Dendritic cell treated with granulocyte-macrophage colony-stimulating factor and Interleukin-4, amounts not matched to agents 40 ng/mL and 50 ng/mL, for 4 days (primary cell): ENCODE measurements around the gene MSANTD2.

Experiments
- H3K27ac Mint-ChIP-seq: one replicate; pipeline ENCODE4 v1.8.0; 2022; ENCODE audit warnings: mild to moderate bottlenecking, mixed read lengths
- H3K27me3 Mint-ChIP-seq: one replicate; pipeline ENCODE4 v1.8.0; 2022; ENCODE audit warnings: mild to moderate bottlenecking, mixed read lengths
- H3K36me3 Mint-ChIP-seq: one replicate; pipeline ENCODE4 v1.8.0; 2022; ENCODE audit warnings: low read depth, mixed read lengths
- H3K4me1 Mint-ChIP-seq: one replicate; pipeline ENCODE4 v1.8.0; 2022; ENCODE audit warnings: low read depth, mixed read lengths
- H3K4me3 Mint-ChIP-seq: one replicate; pipeline ENCODE4 v1.8.0; 2022; ENCODE audit warnings: mild to moderate bottlenecking, moderate library complexity, mixed read lengths
- H3K9me3 Mint-ChIP-seq: one replicate; pipeline ENCODE4 v1.8.0; 2022; ENCODE audit warnings: mixed read lengths
- intact Hi-C: fragments of 100-400 bp; cut with micrococcal nuclease; formaldehyde crosslinking; loops from one replicate; pipeline ENCODE4 v1.15.0; 2022

MSANTD2 gene

DNA sequence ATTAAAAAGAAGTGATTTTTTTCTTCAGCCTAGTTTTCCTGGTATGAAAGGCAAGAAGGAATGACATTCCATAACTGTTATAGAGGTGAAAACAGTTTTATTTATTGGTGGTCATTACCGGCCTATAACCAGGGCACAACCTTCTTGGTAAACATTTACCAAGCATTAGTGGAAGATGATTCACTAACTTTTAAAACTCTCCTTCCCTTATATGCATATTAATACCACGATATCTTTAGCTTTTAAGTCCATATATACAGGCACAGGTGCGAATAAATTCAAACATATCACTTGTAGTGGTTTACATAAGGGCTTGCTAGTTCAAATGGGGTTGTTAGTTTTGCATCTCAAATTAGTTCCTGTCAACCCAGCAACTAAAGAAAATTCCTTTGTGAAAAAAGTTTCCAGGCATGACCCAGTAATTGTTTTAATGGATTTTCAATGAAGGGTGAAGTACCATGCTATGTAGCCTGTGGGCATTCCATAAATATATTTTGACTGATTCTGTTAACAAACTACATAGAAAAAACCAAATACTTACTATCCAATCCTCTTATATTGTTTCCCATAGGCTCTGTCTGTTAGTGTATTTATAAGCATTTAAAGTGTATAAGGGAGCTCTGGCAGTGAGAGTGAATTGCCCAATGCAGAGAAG, 34.4 kb upstream of the MSANTD2 start:
- Mint-ChIP-seq H3K27ac (no peak overlapping the region), H3K36me3 (no peaks in the 10 kb centered on the region), H3K4me1 (peaks cover 5% of the 10 kb centered on the region), H3K27me3 (peaks cover 57% of the 10 kb centered on the region), H3K4me3 (no peak overlapping the region), H3K9me3 (no peaks in the 10 kb centered on the region)
- intact Hi-C loops: loop anchor here (5.0 kb wide), 2 partner anchors 417 to 432 kb away; no protein-coding TSS in a partner anchor

DNA sequence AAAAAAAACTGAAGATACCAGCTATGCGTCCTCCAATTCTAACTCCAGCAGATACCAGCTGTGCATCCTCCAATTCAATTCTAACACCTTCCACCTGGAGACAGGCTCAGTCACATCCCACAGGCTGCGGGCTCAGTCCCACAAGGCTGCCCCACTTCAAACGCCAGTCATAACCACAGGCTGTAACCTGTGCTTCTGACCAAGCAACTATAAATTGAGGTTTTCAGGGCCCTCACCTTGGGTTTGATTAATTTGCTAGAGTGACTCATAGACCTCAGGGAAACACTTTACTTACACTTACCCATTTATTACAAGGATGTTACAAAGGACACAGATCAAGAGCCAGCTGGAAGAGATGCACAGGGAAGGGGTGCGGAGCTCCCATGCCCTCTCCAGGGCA, 32.4 kb upstream of the MSANTD2 start:
- Mint-ChIP-seq H3K9me3 (no peaks in the 10 kb centered on the region), H3K27ac (no peak overlapping the region), H3K4me3 (no peak overlapping the region), H3K4me1 (peaks cover 5% of the 10 kb centered on the region), H3K27me3 (peaks cover 39% of the 10 kb centered on the region), H3K36me3 (no peaks in the 10 kb centered on the region)
- intact Hi-C loops: no loop called here

DNA sequence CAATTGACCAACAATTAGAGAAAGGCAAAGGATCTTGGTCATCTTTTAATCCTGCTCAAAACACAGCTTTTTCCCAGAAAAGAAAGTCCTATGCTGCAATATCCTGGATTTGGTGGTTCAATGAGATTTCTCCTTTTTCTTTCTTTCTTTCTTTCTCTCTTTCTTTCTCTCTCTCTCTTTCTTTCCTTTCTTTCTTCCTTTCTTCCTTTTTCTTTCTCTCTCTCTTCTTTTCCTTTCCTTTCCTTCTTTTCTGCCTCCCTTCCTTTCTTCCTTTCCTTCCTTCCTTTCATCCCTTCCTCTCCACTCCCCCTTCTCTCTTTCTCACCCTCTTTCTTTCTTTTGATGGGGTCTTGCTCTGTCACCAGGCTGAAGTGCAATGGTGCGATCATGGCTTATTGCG, 31.7 kb upstream of the MSANTD2 start:
- Mint-ChIP-seq H3K4me1 (peaks cover 5% of the 10 kb centered on the region), H3K27me3 (peaks cover 37% of the 10 kb centered on the region), H3K27ac (no peak overlapping the region), H3K4me3 (no peak overlapping the region), H3K36me3 (no peaks in the 10 kb centered on the region), H3K9me3 (no peaks in the 10 kb centered on the region)
- intact Hi-C loops: no loop called here

DNA sequence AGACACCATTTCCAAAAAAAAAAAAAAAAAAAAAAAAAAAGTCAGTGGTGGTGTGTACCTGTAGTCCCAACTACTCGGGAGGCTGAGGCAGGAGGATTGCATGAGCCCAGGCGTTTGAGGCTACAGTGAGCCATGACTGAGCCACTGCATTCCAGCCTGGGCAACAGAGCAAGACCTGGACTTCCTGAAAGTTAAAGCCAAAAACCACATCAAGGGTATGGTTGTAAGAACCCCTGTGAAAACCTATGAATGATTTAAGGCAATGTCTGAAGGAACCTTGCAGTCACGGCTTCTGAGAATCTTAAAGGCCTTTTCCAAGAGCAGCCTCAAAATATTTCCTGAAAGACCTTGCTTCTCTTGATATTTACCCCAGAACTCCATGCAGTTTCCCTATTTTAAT, 30.5 kb upstream of the MSANTD2 start:
- H3K27me3 Mint-ChIP-seq: peaks cover 27% of the 10 kb centered on the region
- H3K36me3 Mint-ChIP-seq: no peaks in the 10 kb centered on the region
- no peak overlapping the region for H3K27ac Mint-ChIP-seq
- no peaks in the 10 kb centered on the region for H3K4me1 Mint-ChIP-seq
- H3K9me3 Mint-ChIP-seq: no peaks in the 10 kb centered on the region
- intact Hi-C loops: no loop called here
- no peak overlapping the region for H3K4me3 Mint-ChIP-seq

DNA sequence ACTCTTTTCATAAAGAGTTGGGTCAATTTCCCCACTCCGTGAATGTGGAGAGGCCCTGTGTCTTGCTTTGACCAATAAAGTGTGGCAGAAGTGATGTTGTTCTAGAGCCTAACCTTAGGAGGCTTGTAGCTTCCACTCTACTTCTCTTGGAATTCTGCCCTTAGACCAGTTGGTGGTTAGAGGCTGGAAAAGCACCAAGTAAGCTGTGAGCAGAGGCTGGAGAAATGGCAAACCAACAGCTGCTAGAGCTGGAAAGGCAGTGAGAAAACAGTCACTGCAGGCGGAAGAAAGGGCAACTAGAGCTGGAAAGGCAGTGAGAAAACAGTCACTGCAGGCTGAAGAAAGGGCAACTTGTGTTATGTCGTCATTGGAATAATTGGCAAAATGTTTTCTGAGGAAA, 29.8 kb upstream of the MSANTD2 start:
- intact Hi-C loops: no loop called here
- Mint-ChIP-seq H3K27ac (no peak overlapping the region), H3K4me3 (no peak overlapping the region)

DNA sequence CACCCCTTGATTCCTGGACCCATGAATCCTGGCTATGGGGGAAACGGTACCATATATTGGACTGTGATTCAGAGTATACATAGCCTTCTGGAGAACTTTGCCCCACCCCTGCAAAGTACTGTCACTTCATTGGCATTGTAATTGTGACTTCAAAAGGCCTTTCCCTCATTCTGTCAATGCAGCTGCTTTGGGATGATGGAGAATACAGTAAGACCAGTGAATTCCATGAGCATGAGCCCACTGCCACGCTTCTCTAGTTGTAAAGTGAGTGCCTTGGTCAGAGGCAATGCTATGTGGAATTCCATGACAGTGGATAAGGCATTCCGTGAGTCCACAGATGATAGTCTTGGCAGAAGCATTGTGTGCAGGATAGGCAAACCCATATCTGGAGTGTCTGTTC, 25.7 kb upstream of the MSANTD2 start:
- H3K4me1 Mint-ChIP-seq: no peaks in the 10 kb centered on the region
- intact Hi-C loops: no loop called here
- no peak overlapping the region for H3K27ac Mint-ChIP-seq
- H3K9me3 Mint-ChIP-seq: no peaks in the 10 kb centered on the region
- no peaks in the 10 kb centered on the region for H3K36me3 Mint-ChIP-seq
- H3K4me3 Mint-ChIP-seq: no peak overlapping the region
- H3K27me3 Mint-ChIP-seq: peaks cover 20% of the 10 kb centered on the region

More for the DNA sequence above, 29.8 kb upstream of the MSANTD2 start:
- H3K27me3 Mint-ChIP-seq: peaks cover 24% of the 10 kb centered on the region
- H3K4me1 Mint-ChIP-seq: no peaks in the 10 kb centered on the region
- no peaks in the 10 kb centered on the region for H3K36me3 Mint-ChIP-seq
- H3K9me3 Mint-ChIP-seq: no peaks in the 10 kb centered on the region

DNA sequence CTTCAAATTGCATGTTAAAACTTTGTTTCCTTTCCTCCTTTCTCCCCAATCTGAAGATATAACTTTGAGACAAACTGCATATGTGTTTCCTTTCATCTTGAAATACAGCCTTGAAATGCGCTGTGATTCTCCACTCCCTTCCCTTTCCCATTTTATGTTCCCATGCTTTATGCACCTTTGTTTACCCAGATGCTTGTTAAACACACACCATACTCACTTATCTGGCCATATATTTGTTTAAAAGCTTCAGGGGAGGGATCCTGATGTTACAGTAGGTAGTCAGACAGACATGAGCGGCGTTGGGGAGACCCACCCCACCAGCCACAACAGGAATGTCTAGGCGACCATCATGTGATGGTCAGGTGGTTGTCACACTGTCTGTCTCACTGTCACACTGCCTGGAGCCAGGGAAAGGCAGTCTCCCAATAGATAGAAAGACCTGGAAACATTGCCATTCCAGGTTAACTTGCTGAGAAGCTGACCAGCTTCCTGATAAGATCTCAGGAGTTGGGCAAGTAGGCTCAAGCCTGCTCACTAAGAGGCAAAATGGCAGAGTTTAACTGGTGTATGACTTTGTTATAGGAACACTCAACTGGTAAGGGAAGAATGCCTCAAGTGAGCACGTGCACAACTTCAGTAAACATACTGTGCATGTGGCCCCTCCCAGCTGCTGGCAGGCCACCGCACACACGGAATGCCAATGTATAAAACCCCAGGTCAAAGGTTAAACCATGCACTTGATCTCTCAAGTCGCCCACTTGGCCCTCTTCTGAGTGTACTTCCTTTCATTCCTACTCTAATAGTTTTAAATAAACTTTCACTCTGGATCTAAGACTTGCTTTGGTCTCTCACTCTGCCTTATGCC, 23.5 kb upstream of the MSANTD2 start:
- no peak overlapping the region for H3K27ac Mint-ChIP-seq
- H3K4me1 Mint-ChIP-seq: no peaks in the 10 kb centered on the region
- H3K27me3 Mint-ChIP-seq: peaks cover 18% of the 10 kb centered on the region
- no peaks in the 10 kb centered on the region for H3K9me3 Mint-ChIP-seq
- intact Hi-C loops: no loop called here
- H3K4me3 Mint-ChIP-seq: no peak overlapping the region
- H3K36me3 Mint-ChIP-seq: no peaks in the 10 kb centered on the region

DNA sequence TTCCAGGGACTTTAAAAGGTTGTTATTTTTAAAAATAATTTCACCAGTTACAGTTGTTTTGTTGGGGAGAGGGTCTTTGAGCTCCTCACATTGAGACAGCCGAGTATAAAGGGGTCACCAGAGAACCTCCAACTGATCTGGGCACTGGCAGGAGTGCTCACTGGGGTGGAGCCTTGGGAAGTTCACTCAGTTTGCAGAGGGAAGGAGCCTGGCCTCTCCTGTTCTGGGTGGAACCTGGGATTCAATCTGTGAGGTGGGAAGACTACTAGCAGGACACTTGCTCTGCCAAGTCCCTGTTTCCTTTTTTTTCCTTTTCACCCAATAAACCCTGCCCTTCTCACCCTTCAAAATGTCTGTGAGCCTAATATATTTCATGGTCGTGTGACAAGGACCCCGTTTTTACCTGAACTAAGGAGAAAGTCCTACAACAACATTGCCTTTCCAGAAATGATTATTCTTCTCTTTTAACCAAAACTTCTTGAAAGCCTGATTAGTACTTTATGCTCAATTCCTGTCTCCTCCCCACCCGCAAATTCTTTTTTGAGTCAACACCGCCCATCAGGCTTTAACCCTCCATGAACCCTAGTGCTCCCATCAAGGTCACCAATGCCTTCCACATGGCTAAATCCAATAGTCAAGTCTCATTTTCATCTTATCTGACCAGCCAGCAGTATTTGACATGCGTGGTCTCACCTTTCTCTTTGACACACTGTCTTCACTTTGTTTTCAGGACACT, 22.0 kb upstream of the MSANTD2 start:
- intact Hi-C loops: no loop called here
- Mint-ChIP-seq H3K4me1 (no peaks in the 10 kb centered on the region), H3K27ac (no peak overlapping the region), H3K27me3 (peaks cover 29% of the 10 kb centered on the region), H3K4me3 (no peak overlapping the region), H3K36me3 (no peaks in the 10 kb centered on the region), H3K9me3 (no peaks in the 10 kb centered on the region)

DNA sequence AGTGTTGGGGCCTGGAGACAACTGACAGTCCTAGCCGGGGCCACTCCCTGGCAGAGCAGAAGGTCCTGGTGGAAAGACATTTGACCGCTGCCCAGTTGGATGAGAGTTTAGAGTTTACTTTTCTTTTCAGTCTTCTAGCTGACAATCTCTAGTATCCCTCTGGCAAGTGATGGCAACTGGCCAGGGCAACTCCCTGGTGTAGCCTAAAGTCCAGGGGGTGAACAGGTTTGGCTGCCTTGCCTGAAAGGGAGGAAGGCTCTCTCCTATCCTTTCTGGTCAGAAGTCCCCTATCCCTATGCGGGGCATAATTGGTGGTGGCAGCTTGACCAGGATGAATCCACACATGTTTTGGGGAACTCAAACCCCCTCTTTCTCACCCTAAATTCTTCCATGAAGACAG, 16.8 kb upstream of the MSANTD2 start:
- Mint-ChIP-seq H3K27me3 (peaks cover 37% of the 10 kb centered on the region), H3K36me3 (no peaks in the 10 kb centered on the region), H3K27ac (no peak overlapping the region), H3K4me1 (no peaks in the 10 kb centered on the region), H3K4me3 (no peak overlapping the region), H3K9me3 (no peaks in the 10 kb centered on the region)
- intact Hi-C loops: no loop called here

DNA sequence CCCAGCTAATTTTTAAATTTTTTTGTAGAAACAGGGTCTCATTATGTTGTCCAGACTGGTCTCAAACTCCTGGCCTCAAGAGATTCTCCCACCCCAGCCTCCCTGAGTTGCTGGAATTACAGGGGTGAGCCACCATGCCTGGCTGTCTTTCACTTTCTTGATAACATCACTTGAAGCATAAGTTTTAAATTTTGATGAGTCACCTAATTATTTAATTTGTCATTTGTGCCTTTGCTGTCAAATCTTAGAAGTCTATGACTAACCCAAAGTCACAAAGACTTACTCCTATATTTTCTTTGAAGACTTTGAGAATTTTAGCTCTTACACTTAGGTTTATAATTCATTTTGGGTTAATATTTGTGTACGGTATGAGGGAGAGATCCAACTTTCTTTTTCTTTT, 14.5 kb upstream of the MSANTD2 start:
- H3K4me3 Mint-ChIP-seq: no peak overlapping the region
- H3K9me3 Mint-ChIP-seq: no peaks in the 10 kb centered on the region
- no peaks in the 10 kb centered on the region for H3K4me1 Mint-ChIP-seq
- H3K27ac Mint-ChIP-seq: no peak overlapping the region
- no peaks in the 10 kb centered on the region for H3K36me3 Mint-ChIP-seq
- peaks cover 45% of the 10 kb centered on the region for H3K27me3 Mint-ChIP-seq
- intact Hi-C loops: no loop called here

DNA sequence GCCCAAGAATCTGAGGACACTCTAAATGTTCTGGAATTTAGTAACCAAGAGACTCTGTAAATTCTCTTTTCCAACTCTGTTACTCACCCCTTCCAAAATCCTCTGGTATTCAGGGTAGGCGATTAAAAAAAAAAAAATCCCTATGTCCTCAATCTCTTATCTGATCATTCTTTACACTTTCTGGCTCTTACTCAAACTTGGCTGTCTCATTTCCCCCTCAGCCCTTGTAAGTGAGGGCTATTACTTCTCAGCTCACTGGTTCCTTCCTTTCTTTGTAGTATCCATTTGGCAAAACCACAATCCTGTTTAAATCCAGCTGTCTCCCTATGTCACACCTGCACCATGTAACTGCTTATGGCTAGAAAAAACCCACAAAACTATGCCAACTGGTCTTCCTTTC, 12.7 kb upstream of the MSANTD2 start:
- no peaks in the 10 kb centered on the region for H3K4me1 Mint-ChIP-seq
- H3K36me3 Mint-ChIP-seq: no peaks in the 10 kb centered on the region
- no peak overlapping the region for H3K27ac Mint-ChIP-seq
- intact Hi-C loops: no loop called here
- H3K9me3 Mint-ChIP-seq: no peaks in the 10 kb centered on the region
- no peak overlapping the region for H3K4me3 Mint-ChIP-seq
- peaks cover 41% of the 10 kb centered on the region for H3K27me3 Mint-ChIP-seq

DNA sequence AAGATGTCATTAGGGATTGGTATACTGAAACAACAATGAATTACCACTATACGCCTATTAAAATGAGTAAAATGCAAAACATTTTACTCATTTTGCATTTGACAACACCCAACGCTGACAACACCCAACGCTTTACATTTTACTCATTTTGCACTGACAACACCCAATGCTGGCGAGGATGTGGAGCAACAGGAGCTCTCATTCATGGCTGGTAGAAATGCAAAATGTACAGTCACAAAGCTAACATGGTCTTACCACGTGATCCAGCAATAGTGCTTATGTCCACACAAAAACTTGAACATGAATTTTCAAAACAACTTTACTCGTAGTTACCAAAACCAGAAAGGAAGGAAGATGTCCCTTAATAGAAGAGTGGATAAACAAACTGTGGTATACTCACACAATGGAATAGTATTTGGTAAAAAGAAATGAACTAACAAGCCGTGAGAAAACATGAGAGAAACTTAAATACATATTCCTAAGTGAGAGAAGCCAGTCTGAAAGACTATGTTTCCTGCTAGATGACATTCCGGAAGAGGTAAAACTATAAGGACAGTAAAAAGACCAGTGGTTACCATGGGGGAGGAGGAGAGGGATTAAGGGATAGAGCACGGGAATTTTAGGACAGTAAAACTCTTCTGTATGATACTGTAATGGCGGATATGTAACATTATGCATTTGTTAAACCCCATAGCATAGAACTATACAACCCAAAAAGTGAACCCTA, 11.4 kb upstream of the MSANTD2 start:
- H3K4me3 Mint-ChIP-seq: no peak overlapping the region
- intact Hi-C loops: no loop called here
- no peaks in the 10 kb centered on the region for H3K9me3 Mint-ChIP-seq
- no peaks in the 10 kb centered on the region for H3K4me1 Mint-ChIP-seq
- H3K36me3 Mint-ChIP-seq: no peaks in the 10 kb centered on the region
- H3K27me3 Mint-ChIP-seq: peaks cover 44% of the 10 kb centered on the region
- no peak overlapping the region for H3K27ac Mint-ChIP-seq

DNA sequence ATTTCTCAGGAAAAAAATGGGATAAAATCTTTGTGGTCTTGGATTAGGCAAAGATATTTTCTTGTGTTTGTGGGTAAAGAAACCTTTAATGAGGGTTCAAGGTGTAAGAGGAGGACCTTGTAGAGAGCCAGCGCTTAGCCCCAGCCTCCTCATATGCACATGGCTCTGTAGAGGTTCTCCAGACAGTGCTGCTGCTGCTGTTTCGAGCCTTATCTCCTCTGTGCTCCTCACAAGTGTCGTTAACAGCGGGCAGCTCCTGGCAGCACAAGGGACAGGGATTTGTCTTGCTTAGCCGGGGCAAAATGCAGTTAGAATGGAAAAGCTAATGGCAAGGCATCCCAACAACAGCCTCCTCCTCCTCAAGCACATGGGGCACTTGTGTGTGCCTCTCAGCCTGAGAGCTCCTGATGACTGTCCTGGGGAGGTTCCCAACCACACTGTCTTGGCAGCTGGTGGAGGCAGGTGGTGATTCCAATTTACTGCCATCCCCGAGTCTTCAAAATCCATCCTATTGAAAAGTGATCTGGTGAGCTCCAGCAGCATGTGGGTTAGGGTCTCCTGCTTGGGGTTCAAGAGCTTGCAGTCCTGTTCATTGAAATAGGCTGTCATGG, 7.6 kb upstream of the MSANTD2 start:
- Mint-ChIP-seq H3K4me1 (no peaks in the 10 kb centered on the region), H3K36me3 (no peaks in the 10 kb centered on the region), H3K27me3 (peaks cover 52% of the 10 kb centered on the region), H3K9me3 (no peaks in the 10 kb centered on the region), H3K4me3 (no peak overlapping the region), H3K27ac (no peak overlapping the region)
- intact Hi-C loops: no loop called here
